Measurements from ENCODE around the gene AGR3.

Gene AGR3

GRCh38 chr7:16889851-16890415 lies 8.2 kb upstream of the AGR3 start:
- Histone ChIP-seq H2BK15ac (replicated peaks; ENCODE audit: low read depth) (no peak overlapping the region), H2AK5ac (ENCODE audit: low read length) (no peak overlapping the region), H4K8ac (ENCODE audit: low read depth, low read length) (no peak overlapping the region), H3K23ac (ENCODE audit: low read length) (no peak overlapping the region), H3K4me1 (ENCODE audit: control insufficient read depth, low read depth, low read length) (no peaks in the 10 kb centered on the region), H2BK120ac (ENCODE audit: low read depth, low read length) (no peak overlapping the region), H3K4me2 (ENCODE audit: low read length) (no peak overlapping the region), H3K27ac (ENCODE audit: low read depth, low read length) (no peak overlapping the region), H2BK5ac (ENCODE audit: low read length) (no peak overlapping the region), H3K56ac (ENCODE audit: low read length) (no peak overlapping the region), H3K36me3 (ENCODE audit: control insufficient read depth, insufficient read depth, low read length) (no peaks in the 10 kb centered on the region), H3K27me3 (ENCODE audit: insufficient read depth, low read length, poor library complexity) (no peaks in the 10 kb centered on the region), H3K9ac (ENCODE audit: low read length) (no peak overlapping the region), H3K79me1 (ENCODE audit: low read length) (no peaks in the 10 kb centered on the region), H3K4ac (ENCODE audit: low read depth, low read length) (no peak overlapping the region), H3K79me2 (ENCODE audit: control insufficient read depth, insufficient read depth, low read length) (no peaks in the 10 kb centered on the region), H3K18ac (ENCODE audit: low read length) (no peak overlapping the region), H4K5ac (ENCODE audit: low read length) (no peak overlapping the region), H3K4me3 (ENCODE audit: low read length) (no peak overlapping the region)
- DNase-seq: no peak
- WGBS (ENCODE audit: extremely low coverage, insufficient coverage, low lambda C conversion rate): no CpG with 5 or more reads among the region's 1 CpG

DNA sequence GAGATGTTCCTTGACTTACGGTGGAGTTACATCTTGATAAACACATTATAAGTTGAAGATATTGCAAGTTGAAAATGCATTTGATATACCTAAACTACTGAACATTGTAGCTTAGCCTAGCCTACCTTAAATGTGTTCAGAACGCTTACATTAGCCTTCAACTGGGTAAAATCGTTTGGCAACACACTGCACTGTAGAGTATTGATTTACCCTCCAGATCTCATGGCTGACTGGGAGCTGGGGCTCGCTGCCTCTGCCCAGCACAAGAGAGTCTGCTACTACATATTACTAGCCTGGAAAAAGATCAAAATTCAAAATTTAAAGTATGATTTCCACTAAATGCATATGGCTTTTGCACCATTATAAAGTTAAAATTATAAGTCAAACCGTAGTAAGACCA lies 7.5 kb upstream of the AGR3 start:
- Histone ChIP-seq H3K4me1 (ENCODE audit: control insufficient read depth, low read depth, low read length) (no peaks in the 10 kb centered on the region), H4K8ac (ENCODE audit: low read depth, low read length) (no peak overlapping the region), H2BK15ac (replicated peaks; ENCODE audit: low read depth) (no peak overlapping the region), H3K56ac (ENCODE audit: low read length) (no peak overlapping the region), H2AK5ac (ENCODE audit: low read length) (no peak overlapping the region), H2BK5ac (ENCODE audit: low read length) (no peak overlapping the region), H3K18ac (ENCODE audit: low read length) (no peak overlapping the region), H3K79me1 (ENCODE audit: low read length) (no peaks in the 10 kb centered on the region), H3K79me2 (ENCODE audit: control insufficient read depth, insufficient read depth, low read length) (no peaks in the 10 kb centered on the region), H3K4me3 (ENCODE audit: low read length) (no peak overlapping the region), H3K27ac (ENCODE audit: low read depth, low read length) (no peak overlapping the region), H4K5ac (ENCODE audit: low read length) (no peak overlapping the region), H2BK120ac (ENCODE audit: low read depth, low read length) (no peak overlapping the region), H3K36me3 (ENCODE audit: control insufficient read depth, insufficient read depth, low read length) (no peaks in the 10 kb centered on the region), H3K9ac (ENCODE audit: low read length) (no peak overlapping the region), H3K4me2 (ENCODE audit: low read length) (no peak overlapping the region), H3K27me3 (ENCODE audit: insufficient read depth, low read length, poor library complexity) (no peaks in the 10 kb centered on the region), H3K4ac (ENCODE audit: low read depth, low read length) (no peak overlapping the region), H3K23ac (ENCODE audit: low read length) (no peak overlapping the region)
- DNase-seq: no peak
- WGBS (ENCODE audit: extremely low coverage, insufficient coverage, low lambda C conversion rate): no CpG with 5 or more reads among the region's 5 CpGs

GRCh38 chr7:16883918-16884317 lies 2.1 kb upstream of the AGR3 start:
- WGBS (ENCODE audit: extremely low coverage, insufficient coverage, low lambda C conversion rate): no CpG with 5 or more reads among the region's 2 CpGs
- no peak overlapping the region for H2AK5ac ChIP-seq (ENCODE audit: low read length)

GRCh38 chr7:16880554-16880953 lies 1.2 kb downstream of the AGR3 start:
- no peak overlapping the region for H3K9ac ChIP-seq (ENCODE audit: low read length)
- no peak overlapping the region for H3K56ac ChIP-seq (ENCODE audit: low read length)
- no peaks in the 10 kb centered on the region for H3K79me2 ChIP-seq (ENCODE audit: control insufficient read depth, insufficient read depth, low read length)
- no peak overlapping the region for H2BK15ac ChIP-seq (replicated peaks; ENCODE audit: low read depth)
- no peak overlapping the region for H4K8ac ChIP-seq (ENCODE audit: low read depth, low read length)
- H2BK120ac ChIP-seq (ENCODE audit: low read depth, low read length): no peak overlapping the region
- no peak overlapping the region for H3K4me2 ChIP-seq (ENCODE audit: low read length)
- no peak overlapping the region for H3K4me3 ChIP-seq (ENCODE audit: low read length)
- H3K79me1 ChIP-seq (ENCODE audit: low read length): no peaks in the 10 kb centered on the region
- H2AK5ac ChIP-seq (ENCODE audit: low read length): no peak overlapping the region
- no peak overlapping the region for H3K4ac ChIP-seq (ENCODE audit: low read depth, low read length)
- H3K27me3 ChIP-seq (ENCODE audit: insufficient read depth, low read length, poor library complexity): no peaks in the 10 kb centered on the region
- no CpG with 5 or more reads among the region's 1 CpG for WGBS (ENCODE audit: extremely low coverage, insufficient coverage, low lambda C conversion rate)
- no peak overlapping the region for H3K27ac ChIP-seq (ENCODE audit: low read depth, low read length)
- H3K4me1 ChIP-seq (ENCODE audit: control insufficient read depth, low read depth, low read length): no peaks in the 10 kb centered on the region
- H3K23ac ChIP-seq (ENCODE audit: low read length): no peak overlapping the region
- H3K36me3 ChIP-seq (ENCODE audit: control insufficient read depth, insufficient read depth, low read length): no peaks in the 10 kb centered on the region
- no peak overlapping the region for H2BK5ac ChIP-seq (ENCODE audit: low read length)
- H4K5ac ChIP-seq (ENCODE audit: low read length): no peak overlapping the region
- no peak overlapping the region for H3K18ac ChIP-seq (ENCODE audit: low read length)
- no peak for DNase-seq

More at GRCh38 chr7:16883918-16884317, 2.1 kb upstream of the AGR3 start:
- Histone ChIP-seq H3K56ac (ENCODE audit: low read length) (no peak overlapping the region), H3K9ac (ENCODE audit: low read length) (no peak overlapping the region), H3K79me2 (ENCODE audit: control insufficient read depth, insufficient read depth, low read length) (no peaks in the 10 kb centered on the region), H3K4me1 (ENCODE audit: control insufficient read depth, low read depth, low read length) (no peaks in the 10 kb centered on the region), H3K23ac (ENCODE audit: low read length) (no peak overlapping the region), H3K27me3 (ENCODE audit: insufficient read depth, low read length, poor library complexity) (no peaks in the 10 kb centered on the region), H4K8ac (ENCODE audit: low read depth, low read length) (no peak overlapping the region), H3K4me2 (ENCODE audit: low read length) (no peak overlapping the region), H3K4ac (ENCODE audit: low read depth, low read length) (no peak overlapping the region), H2BK5ac (ENCODE audit: low read length) (no peak overlapping the region), H3K18ac (ENCODE audit: low read length) (no peak overlapping the region), H2BK120ac (ENCODE audit: low read depth, low read length) (no peak overlapping the region), H3K27ac (ENCODE audit: low read depth, low read length) (no peak overlapping the region), H4K5ac (ENCODE audit: low read length) (no peak overlapping the region), H3K4me3 (ENCODE audit: low read length) (no peak overlapping the region), H2BK15ac (replicated peaks; ENCODE audit: low read depth) (no peak overlapping the region), H3K36me3 (ENCODE audit: control insufficient read depth, insufficient read depth, low read length) (no peaks in the 10 kb centered on the region), H3K79me1 (ENCODE audit: low read length) (no peaks in the 10 kb centered on the region)
- no peak for DNase-seq

- no peak overlapping the region for H3K27ac ChIP-seq (ENCODE audit: low read depth, low read length)
- no CpG with 5 or more reads among the region's 1 CpG for WGBS (ENCODE audit: extremely low coverage, insufficient coverage, low lambda C conversion rate)
- no peak overlapping the region for H2BK120ac ChIP-seq (ENCODE audit: low read depth, low read length)
- no peaks in the 10 kb centered on the region for H3K79me1 ChIP-seq (ENCODE audit: low read length)
- H3K4me3 ChIP-seq (ENCODE audit: low read length): no peak overlapping the region
- no peak overlapping the region for H2AK5ac ChIP-seq (ENCODE audit: low read length)
- H3K27me3 ChIP-seq (ENCODE audit: insufficient read depth, low read length, poor library complexity): no peaks in the 10 kb centered on the region
- H3K79me2 ChIP-seq (ENCODE audit: control insufficient read depth, insufficient read depth, low read length): no peaks in the 10 kb centered on the region
- H3K4ac ChIP-seq (ENCODE audit: low read depth, low read length): no peak overlapping the region
- no peak overlapping the region for H4K5ac ChIP-seq (ENCODE audit: low read length)
- H2BK5ac ChIP-seq (ENCODE audit: low read length): no peak overlapping the region
- no peak overlapping the region for H3K4me2 ChIP-seq (ENCODE audit: low read length)
- H2BK15ac ChIP-seq (replicated peaks; ENCODE audit: low read depth): no peak overlapping the region
- H3K56ac ChIP-seq (ENCODE audit: low read length): no peak overlapping the region
- no peak overlapping the region for H3K23ac ChIP-seq (ENCODE audit: low read length)
- DNase-seq: no peak
- H3K36me3 ChIP-seq (ENCODE audit: control insufficient read depth, insufficient read depth, low read length): no peaks in the 10 kb centered on the region
- no peaks in the 10 kb centered on the region for H3K4me1 ChIP-seq (ENCODE audit: control insufficient read depth, low read depth, low read length)
- no peak overlapping the region for H3K18ac ChIP-seq (ENCODE audit: low read length)
- H4K8ac ChIP-seq (ENCODE audit: low read depth, low read length): no peak overlapping the region
- no peak overlapping the region for H3K9ac ChIP-seq (ENCODE audit: low read length)
Measured at GRCh38 chr7:16879181-16879580, 2.6 kb downstream of the AGR3 start.

- no peaks in the 10 kb centered on the region for H3K79me2 ChIP-seq (ENCODE audit: control insufficient read depth, insufficient read depth, low read length)
- no peak overlapping the region for H2BK15ac ChIP-seq (replicated peaks; ENCODE audit: low read depth)
- no peaks in the 10 kb centered on the region for H3K27me3 ChIP-seq (ENCODE audit: insufficient read depth, low read length, poor library complexity)
Measured at GRCh38 chr7:16875861-16876260, 5.9 kb downstream of the AGR3 start.

More at GRCh38 chr7:16875861-16876260, 5.9 kb downstream of the AGR3 start:
- no peak overlapping the region for H2AK5ac ChIP-seq (ENCODE audit: low read length)
- no peak for DNase-seq
- no peak overlapping the region for H3K23ac ChIP-seq (ENCODE audit: low read length)
- WGBS (ENCODE audit: extremely low coverage, insufficient coverage, low lambda C conversion rate): no CpG with 5 or more reads among the region's 1 CpG
- no peak overlapping the region for H4K5ac ChIP-seq (ENCODE audit: low read length)
- no peak overlapping the region for H3K18ac ChIP-seq (ENCODE audit: low read length)
- no peak overlapping the region for H3K56ac ChIP-seq (ENCODE audit: low read length)
- no peak overlapping the region for H3K4ac ChIP-seq (ENCODE audit: low read depth, low read length)
- H3K4me1 ChIP-seq (ENCODE audit: control insufficient read depth, low read depth, low read length): no peaks in the 10 kb centered on the region
- H3K9ac ChIP-seq (ENCODE audit: low read length): no peak overlapping the region
- H3K79me1 ChIP-seq (ENCODE audit: low read length): no peaks in the 10 kb centered on the region
- no peak overlapping the region for H2BK5ac ChIP-seq (ENCODE audit: low read length)
- no peaks in the 10 kb centered on the region for H3K36me3 ChIP-seq (ENCODE audit: control insufficient read depth, insufficient read depth, low read length)
- no peak overlapping the region for H4K8ac ChIP-seq (ENCODE audit: low read depth, low read length)
- H3K4me3 ChIP-seq (ENCODE audit: low read length): no peak overlapping the region
- H3K4me2 ChIP-seq (ENCODE audit: low read length): no peak overlapping the region
- no peak overlapping the region for H2BK120ac ChIP-seq (ENCODE audit: low read depth, low read length)
- no peak overlapping the region for H3K27ac ChIP-seq (ENCODE audit: low read depth, low read length)

Data from mesendoderm (in vitro differentiated cells).